Measurements from ENCODE around the gene MOB2. TPM values are rescaled to one million over a fixed set of nuclear protein-coding genes. Genes with fewer than 3 reads are reported as not detected.

MOB2 gene
- polyA plus RNA-seq, 3 donors: 22.1 to 44.1 (median 22.5) TPM

- no peaks in the 10 kb centered on the region for H3K79me2 ChIP-seq (ENCODE audit: insufficient read depth, low read length)
Observed at GRCh38 chr11:1454576-1454975, 32.0 kb downstream of the MOB2 start.

GRCh38 chr11:1453611-1454034, 33.0 kb downstream of the MOB2 start:
- no peak overlapping the region for H3K4me3 ChIP-seq (replicated peaks in 1 of 3; ENCODE audit: low read depth in 2 of 3, low read length in 3 of 3)
- Mint-ChIP-seq H3K36me3 (no peaks in the 10 kb centered on the region), H3K27me3 (ENCODE audit: low read depth in 3 of 3) (peaks cover 3 to 8% (median 4%) of the 10 kb centered on the region in 3 donors), H3K4me1 (no peaks in the 10 kb centered on the region), H3K4me3 (no peak overlapping the region), H3K9me3 (peaks cover 0 to 1% (median 0%) of the 10 kb centered on the region in 7 donors), H3K27ac (no peak overlapping the region)
- no peak for TF ChIP-seq CTCF (IDR thresholded peaks at IDR 0.05)
- no peaks in the 10 kb centered on the region for H3K4me1 ChIP-seq (ENCODE audit: control insufficient read depth in 1 of 2, insufficient read depth in 2 of 2, low read length in 2 of 2)
- 39% methylated on average over 13 of the region's 17 CpGs for WGBS (ENCODE audit: insufficient coverage)
- H3K9ac ChIP-seq (ENCODE audit: insufficient read depth, low read length, poor library complexity, severe bottlenecking): no peak overlapping the region
- no peaks in the 10 kb centered on the region for H3K27me3 ChIP-seq (ENCODE audit: control insufficient read depth in 2 of 2, insufficient read depth in 2 of 2, low read length in 2 of 2)
- no peak for DNase-seq
- no peaks in the 10 kb centered on the region for H3K36me3 ChIP-seq (replicated peaks in 1 of 2; ENCODE audit: control insufficient read depth in 1 of 2, insufficient read depth in 2 of 2, low read length in 2 of 2)
- H3K79me2 ChIP-seq (ENCODE audit: insufficient read depth, low read length): no peaks in the 10 kb centered on the region
- H2AFZ ChIP-seq (ENCODE audit: insufficient read depth, low read depth, low read length, poor library complexity, severe bottlenecking): no peak overlapping the region
- H3K9me3 ChIP-seq (replicated peaks in 1 of 2; ENCODE audit: control insufficient read depth in 1 of 2, insufficient read depth in 1 of 2, low read length in 2 of 2): no peaks in the 10 kb centered on the region
- H4K20me1 ChIP-seq (ENCODE audit: insufficient read depth, low read length): no peaks in the 10 kb centered on the region
- H3K4me2 ChIP-seq (replicated peaks; ENCODE audit: extremely low read depth, low read length, poor library complexity, severe bottlenecking): no peak overlapping the region
- H3K27ac ChIP-seq (ENCODE audit: low read depth in 1 of 2, low read length in 2 of 2): no peak overlapping the region
- intact Hi-C loops (cut with micrococcal nuclease): no loop called here

More at GRCh38 chr11:1454576-1454975, 32.0 kb downstream of the MOB2 start:
- no peaks in the 10 kb centered on the region for H3K36me3 ChIP-seq (replicated peaks in 1 of 2; ENCODE audit: control insufficient read depth in 1 of 2, insufficient read depth in 2 of 2, low read length in 2 of 2)
- H3K9me3 ChIP-seq (replicated peaks in 1 of 2; ENCODE audit: control insufficient read depth in 1 of 2, insufficient read depth in 1 of 2, low read length in 2 of 2): no peaks in the 10 kb centered on the region
- intact Hi-C loops (cut with micrococcal nuclease): no loop called here
- no peak overlapping the region for H3K27ac ChIP-seq (ENCODE audit: low read depth in 1 of 2, low read length in 2 of 2)
- no peaks in the 10 kb centered on the region for H3K27me3 ChIP-seq (ENCODE audit: control insufficient read depth in 2 of 2, insufficient read depth in 2 of 2, low read length in 2 of 2)
- Mint-ChIP-seq H3K4me1 (no peaks in the 10 kb centered on the region), H3K4me3 (no peak overlapping the region), H3K9me3 (peaks cover 0 to 1% (median 0%) of the 10 kb centered on the region in 7 donors), H3K27ac (no peak overlapping the region), H3K36me3 (no peaks in the 10 kb centered on the region), H3K27me3 (ENCODE audit: low read depth in 3 of 3) (peaks cover 3 to 6% (median 4%) of the 10 kb centered on the region in 3 donors)
- H3K9ac ChIP-seq (ENCODE audit: insufficient read depth, low read length, poor library complexity, severe bottlenecking): no peak overlapping the region
- H4K20me1 ChIP-seq (ENCODE audit: insufficient read depth, low read length): no peaks in the 10 kb centered on the region
- no peak overlapping the region for H3K4me2 ChIP-seq (replicated peaks; ENCODE audit: extremely low read depth, low read length, poor library complexity, severe bottlenecking)
- WGBS (ENCODE audit: insufficient coverage): 82% methylated on average over 19 of the region's 21 CpGs
- H2AFZ ChIP-seq (ENCODE audit: insufficient read depth, low read depth, low read length, poor library complexity, severe bottlenecking): no peak overlapping the region
- no peak overlapping the region for H3K4me3 ChIP-seq (replicated peaks in 1 of 3; ENCODE audit: low read depth in 2 of 3, low read length in 3 of 3)
- no peak for DNase-seq
- no peaks in the 10 kb centered on the region for H3K4me1 ChIP-seq (ENCODE audit: control insufficient read depth in 1 of 2, insufficient read depth in 2 of 2, low read length in 2 of 2)
- no peak for TF ChIP-seq CTCF (IDR thresholded peaks at IDR 0.05)

Measured in CD14-positive monocyte (primary cell).